Effector CD8-positive, alpha-beta T cell (primary cell): ENCODE results near the gene PSEN1.

ENCODE experiments used
- DNase-seq: peaks from one replicate; lab custom pipeline; 2025; lab: John Stamatoyannopoulos, UW

The PSEN1 gene

GRCh38 chr14:73239393-73240241, 103.3 kb downstream of the PSEN1 start:
- DNase-seq, result no peak

- DNase-seq, result no peak
These were observed 104.6 kb downstream of the PSEN1 start for GRCh38 chr14:73240816-73241480.

GRCh38 chr14:73241481-73242165, 105.3 kb downstream of the PSEN1 start:
- DNase-seq, result no peak

DNA sequence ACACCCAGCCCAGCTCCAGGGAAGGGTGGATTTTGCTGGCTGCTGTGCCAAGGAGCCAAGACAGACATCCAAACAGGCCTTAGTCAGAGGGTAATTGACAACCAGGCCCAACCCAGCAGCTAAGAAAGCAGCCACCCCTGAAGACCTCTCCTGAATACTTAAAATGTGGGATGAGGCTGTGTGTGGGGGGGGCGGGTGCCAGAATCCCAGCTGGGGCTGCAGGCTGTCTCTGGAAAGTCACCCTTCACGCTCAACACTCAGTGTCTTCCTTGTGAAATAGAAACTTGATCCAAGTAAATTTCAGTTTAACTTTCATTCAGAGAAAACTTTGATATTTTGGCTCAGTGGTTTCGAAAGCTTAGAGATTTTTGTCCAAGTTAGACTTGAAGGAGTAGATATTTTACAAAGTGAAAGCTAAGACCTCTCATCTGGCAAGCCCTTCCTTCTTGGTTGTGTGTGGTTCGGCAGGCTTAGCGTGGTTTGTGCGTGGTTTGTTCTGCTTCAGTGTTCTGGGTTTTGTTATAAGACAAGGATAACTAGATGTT, 106.1 kb downstream of the PSEN1 start:
- no peak for DNase-seq

DNA sequence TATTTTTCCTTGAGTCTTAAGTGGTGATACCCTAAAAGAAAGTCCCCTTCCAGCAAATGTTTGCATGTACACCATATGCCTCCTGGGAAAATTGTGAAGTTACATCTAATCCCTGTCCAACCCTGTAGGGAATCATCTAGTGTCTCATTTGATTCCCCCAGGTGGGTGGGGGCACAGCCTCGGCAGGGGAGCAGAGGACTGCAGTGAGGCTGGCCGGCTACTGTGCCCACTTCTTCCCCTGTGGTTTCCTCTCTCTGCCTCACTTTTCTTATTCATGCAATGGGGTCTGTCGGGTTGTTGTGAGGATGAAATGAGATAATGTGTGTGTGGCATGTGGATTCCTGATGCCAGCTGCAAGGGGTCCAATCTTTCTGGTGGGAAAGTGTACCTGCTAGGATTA, 107.0 kb downstream of the PSEN1 start:
- no peak for DNase-seq

DNA sequence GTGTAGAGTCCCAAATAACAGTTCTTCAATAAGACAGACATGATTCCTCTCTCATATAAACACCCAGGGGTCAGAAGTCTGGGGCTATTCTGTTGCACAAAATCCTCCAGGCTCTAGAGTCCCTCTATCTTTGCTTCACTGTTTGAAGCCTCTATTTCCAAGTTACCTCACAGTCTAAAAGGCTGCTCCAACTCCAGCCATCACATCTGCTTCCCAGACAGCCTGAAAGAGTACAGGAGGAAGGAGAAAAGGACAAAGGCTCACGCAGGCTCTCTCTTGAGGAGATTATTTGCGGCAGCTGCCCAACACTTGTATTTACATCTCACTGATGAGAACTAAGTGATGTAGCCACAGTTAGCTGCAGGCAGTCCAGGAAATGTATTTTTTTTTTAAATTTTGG, 107.4 kb downstream of the PSEN1 start:
- no peak for DNase-seq

GRCh38 chr14:73244541-73245290, 108.4 kb downstream of the PSEN1 start:
- no peak for DNase-seq

GRCh38 chr14:73245480-73246325, 109.4 kb downstream of the PSEN1 start:
- peak; percentile 28 for DNase-seq

- no peak for DNase-seq
These were observed 110.3 kb downstream of the PSEN1 start for GRCh38 chr14:73246387-73247150.

DNA sequence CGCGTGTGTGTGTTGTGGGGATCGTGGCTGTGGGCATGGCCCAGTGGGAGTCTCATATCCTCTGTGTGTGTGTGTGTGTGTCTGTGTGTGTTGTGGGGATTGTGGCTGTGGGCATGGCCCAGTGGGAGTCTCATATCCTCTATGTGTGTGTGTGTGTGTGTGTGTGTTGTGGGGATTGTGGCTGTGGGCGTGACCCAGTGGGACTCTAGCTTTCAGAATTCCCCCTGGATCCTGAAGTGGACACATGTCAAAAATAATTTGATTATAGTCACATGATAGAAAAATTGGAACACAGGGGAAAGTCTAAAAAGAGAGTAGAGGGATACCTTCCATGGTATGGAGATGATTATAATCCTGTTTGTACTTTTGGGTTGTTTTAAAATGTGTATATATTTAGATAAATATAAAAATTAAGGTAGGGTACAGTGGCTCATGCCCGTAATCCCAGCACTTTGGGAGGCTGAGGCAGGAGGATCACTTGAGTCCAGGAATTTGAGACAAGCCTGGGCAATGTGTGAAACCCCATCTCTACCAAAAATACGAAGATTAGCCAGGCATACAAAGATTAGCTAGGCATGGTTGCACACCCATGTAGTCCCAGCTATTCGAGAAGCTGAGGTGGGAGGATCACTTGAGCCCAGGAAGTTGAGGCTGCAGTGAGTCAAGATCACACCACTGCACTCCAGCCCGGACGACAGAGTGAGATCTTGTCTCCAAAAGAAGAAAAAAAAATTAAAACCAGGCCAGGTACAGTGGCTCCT, 112.0 kb downstream of the PSEN1 start:
- DNase-seq, result no peak

- DNase-seq, result no peak
These were observed 112.8 kb downstream of the PSEN1 start for GRCh38 chr14:73249108-73249507.

DNA sequence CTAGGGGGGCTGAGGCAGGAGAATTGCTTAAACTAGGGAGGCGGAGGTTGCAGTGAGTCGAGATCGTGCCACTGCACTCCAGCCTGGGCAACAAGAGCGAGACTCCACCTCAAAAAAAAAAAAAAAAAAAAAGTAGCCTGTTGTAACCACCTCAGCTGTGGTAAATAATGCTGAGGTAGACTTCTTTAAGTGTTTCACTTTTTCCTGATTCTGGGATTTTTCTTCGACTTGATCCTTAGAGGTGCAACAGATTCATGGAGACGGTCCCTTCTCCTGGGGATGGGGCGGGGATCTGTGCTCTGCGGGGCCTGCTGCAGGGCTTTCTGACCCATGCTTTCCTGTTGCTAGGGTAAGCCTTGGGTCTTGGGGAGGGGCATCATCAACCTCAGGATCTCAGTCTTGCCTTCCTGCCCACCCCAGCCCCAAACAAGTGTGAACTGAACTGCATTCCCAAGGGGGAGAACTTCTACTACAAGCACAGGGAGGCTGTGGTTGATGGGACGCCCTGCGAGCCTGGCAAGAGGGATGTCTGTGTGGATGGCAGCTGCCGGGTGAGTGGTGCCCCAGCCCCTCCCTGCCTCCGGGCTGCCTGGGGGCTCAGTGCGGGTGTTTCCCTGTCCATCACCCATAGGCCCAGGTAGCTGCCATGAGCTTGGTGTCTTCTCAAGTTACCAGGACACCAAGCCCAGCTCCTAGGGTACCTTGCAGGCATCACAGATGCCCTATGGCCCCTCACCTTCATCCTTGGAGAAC, 113.4 kb downstream of the PSEN1 start:
- DNase-seq, result no peak

GRCh38 chr14:73250317-73250713, 114.0 kb downstream of the PSEN1 start:
- DNase-seq, result no peak

DNA sequence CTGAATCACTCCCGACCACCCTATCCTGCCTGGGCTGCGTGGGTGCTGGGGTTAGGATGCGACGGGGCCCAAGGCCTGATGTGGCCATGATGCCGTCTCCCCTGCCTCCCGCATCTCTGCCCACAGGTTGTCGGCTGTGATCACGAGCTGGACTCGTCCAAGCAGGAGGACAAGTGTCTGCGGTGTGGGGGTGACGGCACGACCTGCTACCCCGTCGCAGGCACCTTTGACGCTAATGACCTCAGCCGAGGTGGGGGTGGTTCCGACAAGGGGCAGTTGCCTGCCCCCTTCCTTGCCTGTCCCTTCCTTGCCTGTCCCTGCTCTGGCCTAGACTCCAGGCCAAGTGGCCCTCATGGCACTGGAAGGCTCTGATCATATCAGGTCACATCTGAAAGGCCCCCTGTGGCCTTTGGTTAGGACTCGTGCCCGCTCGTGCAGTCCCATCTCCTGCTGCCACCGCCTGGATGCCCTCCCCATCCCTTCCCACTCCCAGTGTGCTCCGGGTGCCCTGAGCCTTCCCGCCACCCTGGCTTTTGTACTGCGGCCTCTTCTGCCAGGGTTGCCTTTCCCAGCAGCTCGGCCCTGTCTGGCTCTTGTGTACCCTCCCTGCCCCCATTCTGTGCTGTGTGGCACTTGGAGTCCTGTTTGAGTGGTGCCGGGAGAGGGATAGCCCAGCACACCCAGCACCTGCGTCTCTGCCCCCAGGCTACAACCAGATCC, 114.6 kb downstream of the PSEN1 start:
- DNase-seq, result no peak

GRCh38 chr14:73251516-73252215, 115.4 kb downstream of the PSEN1 start:
- DNase-seq, result no peak

DNA sequence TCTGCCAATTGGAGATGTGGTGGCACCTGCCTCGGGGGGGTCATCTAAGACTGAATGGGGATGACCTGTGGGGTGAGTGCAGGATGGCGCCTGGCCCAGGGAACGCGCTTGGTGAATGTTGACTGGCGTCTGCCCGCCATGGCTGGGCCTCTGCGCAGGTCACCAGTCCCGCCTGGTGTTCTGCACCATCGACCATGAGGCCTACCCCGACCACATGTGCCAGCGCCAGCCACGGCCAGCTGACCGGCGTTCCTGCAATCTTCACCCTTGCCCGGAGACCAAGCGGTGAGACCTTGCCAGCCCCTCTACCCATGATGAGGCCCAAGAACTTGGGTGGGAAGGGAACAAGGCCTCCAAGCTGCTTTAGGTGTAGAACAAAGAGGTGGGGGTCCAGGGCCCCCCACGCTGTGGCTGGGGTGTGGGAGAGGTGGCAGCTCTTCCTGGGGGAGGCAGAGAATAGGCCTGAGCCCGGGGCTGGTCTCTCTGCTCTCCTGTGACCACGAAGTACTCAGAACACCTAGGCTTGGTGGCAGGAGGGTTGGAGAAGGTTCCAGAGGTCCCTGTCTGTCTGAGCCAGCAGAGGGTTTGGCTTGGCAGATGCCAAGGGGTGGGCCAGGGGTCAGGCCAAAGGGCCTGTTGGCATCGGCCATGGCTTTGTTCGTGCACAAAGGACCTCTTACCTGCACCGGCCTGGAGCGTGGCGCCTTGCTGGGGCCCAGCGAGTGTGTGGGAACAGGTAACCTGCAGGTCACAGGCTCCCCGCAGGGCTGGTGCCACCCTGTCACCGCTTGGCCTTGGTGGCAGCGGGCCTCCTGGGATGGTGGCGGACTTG, 116.4 kb downstream of the PSEN1 start:
- no peak for DNase-seq

- DNase-seq, result no peak
These were observed 117.0 kb downstream of the PSEN1 start for GRCh38 chr14:73253323-73253610.
